Prostate gland (tissue), 2 donors: ENCODE measurements around the gene DPP9.
A peak's percentile ranks its signal among the peaks of the same experiment; 100 is the strongest.

Source experiments
- CTCF ChIP-seq, 4 experiments: fragments of 200-600 bp in 2 of 4; fragments of 450-650 bp in 2 of 4; sonication (generic) in 2 of 4; IDR thresholded peaks; 1 replicate in 3 of 4; 2 replicates in 1 of 4; pipeline ENCODE4 v1.5.1; 2016 to 2019; ENCODE audit warnings: antibody characterized with exemption in 4 of 4, mild to moderate bottlenecking in 2 of 4, moderate library complexity in 2 of 4
- POLR2AphosphoS5 ChIP-seq: sonication (generic); formaldehyde crosslinking; IDR thresholded peaks from one replicate; pipeline ENCODE4 v1.6.1; 2017; ENCODE audit warnings: antibody characterized with exemption

GRCh38 chr19:4732680-4733114, 9.1 kb upstream of the DPP9 start:
- TF ChIP-seq CTCF (IDR thresholded peaks at IDR 0.05), result peak in 3 of 4 experiments; percentile 57 to 64 (median 58)
- TF ChIP-seq POLR2AphosphoS5, result peak; percentile 17
